Right kidney (tissue), 9 donors: ENCODE measurements around the gene TMPRSS11B.
"Not testable (repeated sequence)": the region's sequence is repeated elsewhere in the genome, so short reads cannot be mapped to it uniquely, and the experiment has no call there.

Experiments used
- DNase-seq: peaks from one replicate; pipeline ENCODE4 v3.0.0-alpha.2; 2016
- long read RNA-seq, 8 donors: transcript quantifications; one replicate each; lab custom pipeline, GENCODE V29; 2026

The TMPRSS11B gene, protein sequence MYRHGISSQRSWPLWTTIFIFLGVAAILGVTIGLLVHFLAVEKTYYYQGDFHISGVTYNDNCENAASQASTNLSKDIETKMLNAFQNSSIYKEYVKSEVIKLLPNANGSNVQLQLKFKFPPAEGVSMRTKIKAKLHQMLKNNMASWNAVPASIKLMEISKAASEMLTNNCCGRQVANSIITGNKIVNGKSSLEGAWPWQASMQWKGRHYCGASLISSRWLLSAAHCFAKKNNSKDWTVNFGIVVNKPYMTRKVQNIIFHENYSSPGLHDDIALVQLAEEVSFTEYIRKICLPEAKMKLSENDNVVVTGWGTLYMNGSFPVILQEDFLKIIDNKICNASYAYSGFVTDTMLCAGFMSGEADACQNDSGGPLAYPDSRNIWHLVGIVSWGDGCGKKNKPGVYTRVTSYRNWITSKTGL
- long read RNA-seq, donor 1: 0 reads
- long read RNA-seq, donor 2: 0 reads
- long read RNA-seq, donor 3: 0 reads
- long read RNA-seq, donor 4: 0 reads
- long read RNA-seq, donor 5: 0 reads
- long read RNA-seq, donor 6: 0 reads
- long read RNA-seq, donor 7: 0 reads
- long read RNA-seq, donor 8: 0 reads

DNA sequence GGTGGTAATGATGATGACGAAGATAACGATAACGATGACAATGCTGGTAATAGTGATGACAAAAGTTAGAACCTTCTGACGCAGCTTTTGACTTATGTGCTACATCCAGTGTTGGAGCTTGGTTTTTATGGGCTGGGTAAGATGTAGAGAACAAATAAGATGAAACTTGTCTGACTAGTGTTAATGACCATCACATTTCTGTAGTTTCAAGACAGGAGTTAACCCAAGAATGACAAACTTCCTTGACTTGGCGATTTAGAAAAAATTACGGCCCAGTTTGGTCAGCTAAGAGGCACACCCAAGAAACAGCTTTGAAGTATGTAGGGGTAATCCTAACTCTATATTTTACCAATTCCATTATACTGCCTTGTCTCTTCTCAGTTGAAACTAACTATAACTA lies at the start of gene TMPRSS11B:
TSS of gene TMPRSS11B (minus strand) at position 101 of the 400 bp plus-strand sequence. CDS start 136 bp downstream, outside the sequence.
- no peak for DNase-seq

DNA sequence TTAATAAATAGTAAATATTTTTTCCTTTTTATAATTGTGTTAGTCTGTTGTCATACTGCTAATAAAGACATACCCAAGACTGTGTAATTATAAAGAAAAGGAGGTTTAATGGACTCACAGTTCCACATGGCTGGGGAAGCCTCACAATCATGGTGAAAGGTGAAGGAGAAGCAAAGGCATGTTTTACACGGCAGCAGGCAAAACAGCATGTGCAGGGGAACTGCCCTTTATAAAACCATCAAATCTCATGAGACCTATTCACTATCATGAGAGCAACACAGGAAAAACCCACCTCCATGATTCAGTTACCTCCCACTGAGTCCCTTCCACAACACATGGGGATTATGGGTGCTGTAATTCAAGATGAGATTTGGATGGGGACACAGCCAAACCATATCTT lies 45.8 kb upstream of the TMPRSS11B start:
- DNase-seq: no peak

DNA sequence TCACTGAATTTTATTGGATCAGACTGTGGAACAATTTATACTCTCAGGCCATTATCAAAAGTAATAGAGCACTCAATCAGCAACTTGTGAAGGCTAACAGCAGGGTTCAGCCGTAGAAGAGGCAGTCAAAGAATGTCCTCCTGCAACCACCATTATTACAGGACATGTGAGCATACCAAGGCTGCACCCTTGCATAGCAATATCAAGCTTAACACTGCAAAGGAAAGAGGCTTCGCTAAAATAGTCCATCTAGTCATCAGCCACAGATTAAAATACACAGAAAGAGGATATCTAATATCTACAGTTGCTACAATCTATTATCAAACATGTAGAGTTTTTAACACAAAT lies 42.9 kb upstream of the TMPRSS11B start:
- DNase-seq: no peak

DNA sequence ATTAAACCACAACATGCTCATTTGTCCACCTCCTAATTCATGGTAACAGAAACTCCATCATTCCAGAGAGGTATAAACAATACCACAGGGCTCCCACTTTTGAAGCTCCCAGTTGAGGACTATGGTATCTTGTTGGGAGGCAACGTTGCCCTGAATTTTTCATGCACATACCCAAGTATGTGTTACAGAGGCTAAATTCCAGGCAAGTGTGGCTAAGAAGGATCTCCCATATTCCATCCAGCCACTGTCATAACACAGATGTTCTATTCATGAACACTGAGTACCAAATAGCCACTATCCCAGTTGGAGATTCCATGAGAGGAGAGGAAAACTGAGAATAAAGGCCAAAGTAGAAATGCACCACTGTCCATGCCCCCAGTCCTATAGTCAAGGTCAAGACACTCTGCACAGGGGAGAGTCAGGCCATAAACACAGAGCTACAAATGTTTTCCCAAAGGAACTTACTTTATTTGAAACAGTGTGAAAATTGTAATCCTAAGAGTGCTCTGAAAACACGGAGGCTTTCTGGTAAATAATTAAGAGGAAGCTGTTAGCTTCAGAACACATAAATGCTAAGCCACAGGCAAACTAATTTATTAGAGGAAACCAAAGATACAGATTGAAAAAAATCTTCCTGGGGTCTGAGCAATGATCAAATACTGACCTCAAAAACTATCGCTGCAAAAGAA lies 42.4 kb upstream of the TMPRSS11B start:
- peak; percentile 7 for DNase-seq

DNA sequence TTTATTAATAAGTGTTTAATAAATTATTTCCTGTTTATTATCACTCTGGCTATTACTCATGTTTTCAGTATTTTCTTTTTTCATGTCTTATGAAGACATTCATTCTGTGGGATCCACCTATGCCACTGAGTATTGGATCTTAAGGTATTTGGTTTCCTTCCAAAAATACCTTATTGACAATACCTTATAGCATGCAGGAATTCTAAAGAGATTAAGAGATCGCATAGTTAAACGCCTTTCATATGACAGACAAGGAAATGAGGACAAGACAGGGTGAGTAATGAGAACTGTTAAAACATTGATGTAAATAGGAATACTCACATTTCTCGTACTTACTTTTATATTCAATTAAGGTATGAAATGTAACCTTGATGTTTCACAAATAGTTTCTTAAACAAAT lies 38.2 kb upstream of the TMPRSS11B start:
- DNase-seq: no peak

DNA sequence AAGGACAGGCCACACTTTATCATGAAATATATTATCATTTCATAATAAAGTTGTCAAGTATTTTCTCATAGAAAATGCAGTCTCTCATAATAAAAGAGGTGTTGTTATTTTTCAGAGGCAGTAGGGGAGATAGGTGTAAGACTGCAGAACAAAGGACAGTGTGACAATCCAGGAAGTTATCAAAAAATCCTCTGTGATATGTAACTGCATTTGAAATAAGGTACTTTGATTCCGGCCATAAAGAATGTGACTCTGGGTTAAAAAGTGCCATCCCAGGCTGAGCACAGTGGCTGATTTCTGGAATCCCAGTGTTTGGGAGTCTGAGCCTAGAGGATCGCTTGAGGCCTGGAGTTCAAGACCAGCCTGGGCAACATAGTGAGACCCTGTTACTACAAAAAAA lies 37.6 kb upstream of the TMPRSS11B start:
- DNase-seq: no peak

DNA sequence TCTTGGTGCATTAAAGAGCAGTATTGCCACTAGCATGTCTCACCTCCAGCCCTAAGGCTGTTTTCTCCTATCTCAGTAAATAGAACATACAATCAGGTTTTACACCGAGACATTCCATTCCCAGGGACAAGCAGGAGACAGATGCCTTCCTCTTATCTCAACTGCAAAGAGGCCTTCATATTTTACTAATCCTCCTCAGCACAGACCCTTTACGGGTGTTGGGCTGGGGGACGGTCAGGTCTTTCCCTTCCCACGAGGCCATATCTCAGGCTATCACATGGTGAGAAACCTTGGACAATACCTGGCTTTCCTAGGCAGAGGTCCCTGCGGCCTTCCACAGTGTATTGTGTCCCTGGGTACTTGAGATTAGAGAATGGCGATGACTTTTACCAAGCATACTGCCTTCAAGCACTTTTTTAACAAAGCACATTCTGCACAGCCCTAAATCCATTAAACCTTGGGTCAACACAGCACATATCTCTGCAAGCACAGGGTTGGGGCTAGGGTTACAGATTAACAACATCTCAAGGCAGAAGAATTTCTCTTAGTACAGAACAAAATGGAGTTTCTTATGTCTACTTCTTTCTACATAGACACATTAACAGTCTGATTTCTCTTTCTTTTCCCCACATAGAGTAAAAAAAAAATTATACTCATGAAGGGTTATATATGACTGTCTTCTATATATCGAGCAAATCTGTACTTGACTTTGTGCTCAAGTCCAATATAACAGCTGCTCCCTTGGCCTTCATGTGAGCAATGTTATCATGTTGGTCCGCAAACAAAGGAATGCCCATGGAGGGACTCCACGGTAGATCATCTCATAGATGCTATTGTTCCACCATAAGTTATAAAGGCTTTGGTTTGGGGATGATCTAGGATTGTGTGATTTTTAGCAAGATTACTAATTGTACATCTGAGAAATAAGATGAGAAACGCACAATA lies 36.6 kb upstream of the TMPRSS11B start:
- DNase-seq: not testable (repeated sequence)

DNA sequence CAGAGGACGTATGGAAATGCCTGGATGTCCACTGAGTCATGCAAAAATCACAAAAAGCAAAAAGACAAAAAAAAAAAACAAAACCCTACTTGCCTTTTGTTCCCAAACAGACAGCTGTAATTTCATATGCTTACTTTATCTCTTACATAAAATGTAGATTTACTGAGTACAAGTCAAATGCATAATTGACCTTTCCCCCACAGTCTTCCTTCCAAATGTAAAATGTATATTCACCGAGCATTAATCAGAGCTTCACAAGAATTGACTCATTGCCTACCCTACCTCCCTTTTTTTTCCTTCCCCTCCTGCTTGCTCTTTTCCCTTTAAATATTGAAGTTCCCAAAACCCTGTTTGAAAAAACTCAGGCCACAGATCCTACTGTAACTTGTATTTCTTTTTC lies 32.5 kb upstream of the TMPRSS11B start:
- no peak for DNase-seq

DNA sequence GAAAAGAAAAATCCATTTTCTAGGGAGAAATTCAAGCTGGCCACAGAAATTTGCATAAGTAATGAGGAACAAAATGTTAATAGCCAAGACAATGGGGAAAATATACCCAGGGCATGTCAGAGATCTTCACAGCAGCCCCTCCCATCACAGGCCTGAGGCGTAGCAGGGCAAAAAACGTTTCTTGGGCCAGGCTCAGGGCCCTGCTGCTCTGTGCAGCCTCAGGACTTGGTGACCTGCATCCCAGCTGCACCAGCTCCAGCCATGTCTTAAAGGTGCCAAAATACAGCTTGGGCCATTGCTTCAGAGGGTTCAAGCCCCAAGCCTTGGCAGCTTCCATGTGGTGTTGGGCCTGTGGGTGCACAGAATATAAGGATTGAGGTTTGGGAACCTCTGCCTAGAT lies 32.1 kb upstream of the TMPRSS11B start:
- DNase-seq: no peak

DNA sequence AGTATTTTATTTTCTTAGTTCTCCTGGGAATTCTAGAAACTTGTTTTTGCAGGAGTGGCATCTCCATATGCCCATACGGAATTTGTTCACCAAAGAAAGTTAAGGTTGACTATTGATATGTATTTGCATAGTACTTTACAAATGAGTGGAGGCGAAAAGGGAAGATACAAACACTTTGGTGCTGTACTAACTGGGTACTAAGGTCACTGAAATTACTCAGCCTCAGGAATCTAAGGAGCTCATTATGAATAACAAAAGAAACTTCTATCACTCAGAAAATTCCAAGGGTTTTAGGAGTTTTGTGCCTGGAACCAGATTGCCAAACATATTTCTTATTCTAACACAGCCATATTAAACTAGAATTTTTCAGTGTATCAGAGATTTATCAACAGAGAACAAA lies 27.4 kb upstream of the TMPRSS11B start:
- no peak for DNase-seq

DNA sequence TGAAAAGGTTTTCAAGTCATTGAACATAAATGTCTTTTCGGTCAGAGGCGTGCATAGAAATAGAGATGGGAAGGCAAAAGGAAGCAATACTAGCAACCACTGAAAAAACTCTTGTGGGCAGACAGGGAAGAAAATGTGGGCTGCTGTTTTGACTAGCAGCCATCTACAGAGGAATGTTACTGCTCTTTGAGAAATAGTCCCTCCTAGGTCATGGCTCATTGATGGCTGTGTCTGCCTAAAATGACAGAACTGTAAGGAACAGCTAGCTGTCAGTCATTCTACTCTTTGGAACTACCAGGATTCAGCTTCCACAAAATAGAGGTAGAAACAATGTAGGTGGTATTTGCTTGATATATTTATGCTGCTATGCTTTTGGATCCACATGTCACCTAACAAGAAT lies 26.9 kb upstream of the TMPRSS11B start:
- DNase-seq: no peak

DNA sequence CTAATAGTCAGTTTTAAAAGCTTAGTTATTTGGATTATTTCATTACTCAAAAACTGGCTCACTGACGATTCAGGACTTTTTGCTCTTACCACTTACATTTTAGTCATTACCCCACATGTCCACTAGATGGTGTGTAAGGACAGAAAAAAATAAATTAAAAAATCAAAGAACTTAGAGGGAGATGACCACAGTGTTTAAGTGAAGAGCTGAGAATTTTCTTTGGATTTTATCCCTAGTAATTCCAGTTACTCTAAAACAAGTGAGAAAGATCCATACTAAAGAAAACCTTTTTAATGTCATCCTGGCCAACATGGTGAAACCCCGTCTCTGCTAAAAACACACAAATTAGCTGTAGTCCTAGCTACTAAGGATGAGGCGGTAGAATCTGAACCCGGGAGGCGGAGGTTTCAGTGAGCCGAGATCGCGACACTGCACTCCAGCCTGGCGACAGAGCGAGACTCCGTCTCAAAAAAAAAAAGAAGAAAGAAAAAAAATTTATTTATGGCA lies 26.4 kb upstream of the TMPRSS11B start:
- DNase-seq: peak; percentile 47

DNA sequence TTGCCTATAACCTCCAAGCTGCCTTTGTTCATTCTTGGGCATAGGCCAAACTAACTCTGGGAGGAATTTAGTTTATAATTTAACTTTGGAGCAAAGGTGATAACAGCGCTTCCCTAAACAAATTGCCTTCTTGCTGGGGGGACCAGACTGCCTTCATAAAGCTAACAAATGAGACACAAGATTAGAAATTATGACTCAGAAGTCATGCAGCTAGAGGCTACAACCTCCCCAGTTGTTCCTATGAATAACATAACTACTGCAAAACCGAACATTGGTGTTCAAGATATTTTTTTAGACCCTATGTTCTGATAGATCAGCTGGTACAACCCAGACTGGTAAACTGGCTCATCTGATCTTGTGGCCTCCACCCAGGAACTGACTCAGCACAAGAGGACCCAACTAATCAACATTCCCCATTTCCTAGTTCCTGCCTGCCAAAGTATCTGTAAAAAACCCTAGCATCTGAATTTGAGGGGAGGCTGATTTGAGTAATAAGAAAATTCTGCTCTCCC lies 22.0 kb upstream of the TMPRSS11B start:
- no peak for DNase-seq

DNA sequence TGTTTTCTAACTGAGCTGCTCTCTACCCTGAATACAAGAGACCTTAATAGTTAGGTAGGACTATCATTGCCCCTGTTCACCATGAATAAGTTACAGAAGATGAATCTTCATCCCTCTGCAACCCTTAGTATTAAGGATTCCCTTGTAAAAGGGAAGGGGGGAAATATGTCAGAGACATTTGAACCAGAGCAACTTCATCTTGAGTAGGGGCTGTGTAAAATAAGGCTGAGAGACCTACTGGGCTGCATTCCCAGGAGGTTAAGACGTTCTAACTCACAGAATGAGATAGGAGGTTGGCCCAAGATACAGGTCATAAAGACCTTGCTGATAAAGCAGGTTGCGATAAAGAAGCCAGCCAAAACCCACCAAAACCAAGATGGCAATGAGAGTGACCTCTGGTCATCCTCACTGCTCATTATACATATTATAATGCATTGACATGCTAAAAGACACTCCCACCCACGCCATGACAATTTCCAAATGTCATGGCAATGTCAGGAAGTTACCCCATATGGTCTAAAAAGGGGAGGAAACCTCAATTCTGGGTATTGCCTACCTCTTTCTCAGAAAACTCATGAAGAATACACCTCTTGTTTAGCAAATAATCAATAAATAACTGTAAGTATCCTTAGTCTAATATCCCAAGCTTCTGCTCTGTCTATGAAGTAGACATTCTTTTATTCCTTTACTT lies 19.5 kb upstream of the TMPRSS11B start:
- DNase-seq: no peak

DNA sequence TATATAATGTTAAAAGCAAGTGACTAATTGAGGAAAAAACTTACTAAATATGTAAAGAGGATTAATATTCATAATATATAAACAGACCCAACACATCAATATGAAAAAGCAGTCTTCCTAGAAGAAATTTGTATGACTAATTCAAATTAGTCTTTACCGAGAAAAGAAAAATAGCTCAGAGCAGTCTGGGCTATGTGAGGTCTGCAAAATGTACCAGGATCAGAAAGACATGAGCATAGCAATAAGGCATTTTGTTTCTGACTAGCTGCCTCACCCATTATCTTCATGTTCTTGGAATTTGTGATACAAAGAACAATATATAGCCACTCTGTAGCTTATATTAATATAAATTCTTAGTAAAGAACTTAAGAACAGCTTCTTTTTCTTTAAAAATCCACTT lies 13.7 kb upstream of the TMPRSS11B start:
- no peak for DNase-seq

DNA sequence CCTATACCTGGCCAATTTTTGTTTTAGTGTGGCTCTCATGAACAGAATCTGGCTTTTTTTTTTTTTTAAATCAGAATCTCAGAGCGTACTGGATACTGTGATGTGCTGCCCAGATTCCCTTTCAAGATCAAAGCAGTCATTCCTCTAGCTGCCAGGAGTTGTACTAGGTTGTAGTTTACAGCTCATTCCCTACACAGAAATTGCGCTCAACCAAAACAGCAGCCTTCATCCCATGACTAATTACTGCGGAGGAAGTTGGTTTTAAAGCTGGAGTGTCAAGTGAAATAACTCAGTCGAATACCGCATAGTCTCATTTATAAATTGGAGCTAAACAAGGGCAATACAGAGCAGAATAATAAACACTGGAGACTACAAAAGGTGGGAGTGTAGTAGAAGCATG lies 12.2 kb upstream of the TMPRSS11B start:
- no peak for DNase-seq

DNA sequence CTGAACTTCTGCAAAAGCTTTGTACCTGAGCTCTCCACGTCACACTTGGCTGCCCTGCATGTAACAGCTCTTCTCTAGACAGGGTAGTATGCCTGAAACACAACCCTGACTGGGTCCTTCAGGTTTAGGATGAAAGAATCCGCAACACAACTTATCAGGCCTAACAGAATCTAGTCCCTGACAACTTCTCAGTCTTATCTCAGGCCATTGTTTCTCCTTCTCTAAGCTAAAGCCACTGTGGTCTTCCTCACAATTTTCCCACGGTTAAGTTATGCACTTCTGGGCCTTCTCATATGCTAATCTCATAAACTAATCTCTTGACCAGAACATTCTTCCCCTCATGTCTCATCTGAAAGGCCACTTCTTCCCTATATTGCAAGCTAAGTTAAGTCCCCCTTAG lies 10.8 kb upstream of the TMPRSS11B start:
- DNase-seq: no peak

DNA sequence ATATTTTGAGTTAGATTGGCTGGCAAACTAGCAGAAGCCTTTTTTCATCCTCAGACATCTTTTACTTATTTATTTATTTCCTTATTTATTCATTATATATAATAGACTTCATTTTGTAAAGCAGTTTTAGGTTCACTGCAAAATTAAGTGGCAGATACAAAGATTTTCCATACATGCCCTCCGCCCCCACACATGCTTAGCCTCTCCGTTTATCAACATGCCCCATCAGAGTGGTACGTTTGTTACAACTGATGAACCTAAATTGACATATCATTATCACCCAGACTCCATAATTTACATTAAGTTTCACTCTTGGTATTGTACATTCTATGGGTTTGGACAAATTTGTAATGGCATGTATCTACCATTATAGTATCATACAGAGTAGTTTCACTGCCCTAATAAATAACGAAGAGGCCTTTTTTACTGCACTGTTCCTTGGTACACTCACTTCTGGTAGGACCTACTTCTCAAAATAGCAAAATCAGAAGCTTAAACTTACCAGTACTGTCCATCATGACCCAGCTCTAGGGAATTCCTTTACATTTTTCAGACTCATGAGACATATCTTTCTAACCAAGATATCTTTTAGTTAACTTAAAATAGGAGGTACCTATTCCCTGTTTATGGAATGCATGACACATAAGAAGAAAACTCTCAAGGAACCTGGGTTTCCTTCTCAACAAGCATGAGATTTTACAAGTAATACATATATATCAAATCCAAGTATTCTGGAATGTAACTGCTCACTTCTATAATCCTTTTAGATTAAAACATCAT lies 4.8 kb upstream of the TMPRSS11B start:
- DNase-seq: no peak

DNA sequence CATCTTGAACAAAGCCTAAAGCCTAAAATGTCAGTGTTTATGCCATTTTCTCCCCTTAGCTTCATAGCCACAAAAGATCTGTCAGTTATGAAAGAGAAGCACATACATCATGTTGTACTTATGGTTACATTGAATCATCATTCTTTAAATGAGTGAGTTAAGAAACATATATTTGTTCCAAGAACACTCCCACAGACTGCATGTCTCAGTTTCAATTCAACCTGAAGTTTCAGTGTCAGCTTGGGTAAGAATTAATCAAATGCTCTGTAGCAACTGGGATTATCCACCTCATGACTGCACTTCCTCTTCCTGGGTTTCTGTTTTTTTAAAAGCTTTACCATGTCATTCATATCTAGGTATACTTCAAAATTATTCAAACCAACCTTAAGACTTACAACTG lies 3.9 kb upstream of the TMPRSS11B start:
- DNase-seq: no peak

DNA sequence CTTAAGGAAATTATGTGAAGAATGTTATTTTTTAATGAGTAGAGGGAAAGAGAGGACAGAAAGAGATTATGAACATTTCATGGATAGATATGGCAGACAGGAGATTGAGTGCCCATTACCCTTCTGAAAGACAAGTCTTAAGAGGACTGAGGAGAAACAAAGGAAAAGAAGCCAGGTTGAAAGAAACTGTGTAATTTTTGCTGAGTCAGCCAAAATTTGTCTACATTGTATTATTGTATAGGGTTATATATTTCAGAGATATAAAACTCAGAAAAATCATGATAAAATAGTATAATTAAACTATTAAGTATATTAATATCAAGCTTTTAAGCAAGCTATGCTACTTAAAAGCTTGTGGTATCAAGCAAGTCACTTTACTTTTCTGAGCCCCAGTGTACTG lies 4.9 kb downstream of the TMPRSS11B start:
- DNase-seq: no peak

DNA sequence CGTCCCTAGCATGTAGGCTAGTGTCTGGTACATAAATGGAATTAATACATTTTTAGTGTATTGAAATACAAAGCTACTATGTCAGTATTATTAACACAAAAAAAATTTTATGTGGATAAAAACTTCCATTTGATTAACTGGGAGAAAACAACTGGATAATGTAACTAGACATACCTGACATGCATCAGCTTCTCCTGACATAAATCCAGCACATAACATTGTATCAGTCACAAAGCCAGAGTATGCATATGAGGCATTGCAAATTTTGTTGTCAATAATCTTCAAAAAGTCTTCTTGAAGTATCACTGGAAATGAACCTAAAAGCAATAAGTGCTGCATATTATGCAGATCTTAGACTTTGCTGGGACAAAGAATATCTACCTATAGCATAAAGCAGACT lies 16.9 kb downstream of the TMPRSS11B start:
- DNase-seq: no peak
